ENCODE data around the gene RAD51B. TPM values are rescaled to one million over a fixed set of nuclear protein-coding genes. Genes with fewer than 3 reads are reported as not detected.

The RAD51B gene
- total RNA-seq, 5 donors from 2014 or later (not counting 1 experiment from before 2014, with no cell fraction given): 25.4 to 47.9 (median 30.0) TPM

GRCh38 chr14:68188174-68188573 is 368.6 kb downstream of the RAD51B start:
- Mint-ChIP-seq H3K4me1 (peaks cover 0 to 12% (median 4%) of the 10 kb centered on the region in 3 donors), H3K27me3 (no peaks in the 10 kb centered on the region), H3K4me3 (no peak overlapping the region), H3K36me3 (peaks cover 2% of the 10 kb centered on the region), H3K27ac (no peak overlapping the region), H3K9me3 (no peaks in the 10 kb centered on the region)
- WGBS (ENCODE audit: insufficient coverage): no CpG with 5 or more reads among the region's 1 CpG
- no peak for ATAC-seq (replicated peaks in 1 of 4)
- H3K4me1 ChIP-seq (ENCODE audit: control insufficient read depth in 1 of 2, extremely low read depth in 1 of 2, insufficient read depth in 2 of 2, low read length in 2 of 2): peaks cover 4% of the 10 kb centered on the region in 2 experiments
- ChIA-PET POLR2A (no interaction called here), CTCF (no interaction called here)
- DNase-seq: no peak
- H3K4me3 ChIP-seq (ENCODE audit: control insufficient read depth in 1 of 2, extremely low read depth in 1 of 2, low read length in 1 of 2): no peak overlapping the region
- H3K36me3 ChIP-seq (ENCODE audit: control insufficient read depth in 2 of 2, extremely low read depth in 1 of 2, insufficient read depth in 1 of 2, low read length in 1 of 2): no peaks in the 10 kb centered on the region
- H3K27me3 ChIP-seq (replicated peaks in 1 of 2; ENCODE audit: control insufficient read depth in 2 of 2, extremely low read depth in 1 of 2, insufficient read depth in 2 of 2, low read length in 1 of 2): no peaks in the 10 kb centered on the region
- no peaks in the 10 kb centered on the region for H3K9me3 ChIP-seq
- no peak overlapping the region for H3K27ac ChIP-seq (ENCODE audit: low read length)

GRCh38 chr14:68190032-68190431 is 370.5 kb downstream of the RAD51B start:
- ChIA-PET CTCF (no interaction called here), POLR2A (interaction anchor here in 1 of 2 donors (0.7 kb wide), 1 partner anchor 142 kb away, joined by 4 read pairs; no protein-coding TSS in a partner anchor)
- Mint-ChIP-seq H3K27me3 (no peaks in the 10 kb centered on the region), H3K36me3 (no peaks in the 10 kb centered on the region), H3K4me3 (no peak overlapping the region), H3K9me3 (no peaks in the 10 kb centered on the region), H3K4me1 (peaks cover 0 to 10% (median 4%) of the 10 kb centered on the region in 3 donors), H3K27ac (no peak overlapping the region)
- no peak overlapping the region for H3K27ac ChIP-seq (ENCODE audit: low read length)
- no CpG with 5 or more reads among the region's 1 CpG for WGBS (ENCODE audit: insufficient coverage)
- no peaks in the 10 kb centered on the region for H3K27me3 ChIP-seq (replicated peaks in 1 of 2; ENCODE audit: control insufficient read depth in 2 of 2, extremely low read depth in 1 of 2, insufficient read depth in 2 of 2, low read length in 1 of 2)
- H3K36me3 ChIP-seq (ENCODE audit: control insufficient read depth in 2 of 2, extremely low read depth in 1 of 2, insufficient read depth in 1 of 2, low read length in 1 of 2): no peaks in the 10 kb centered on the region
- H3K4me1 ChIP-seq (ENCODE audit: control insufficient read depth in 1 of 2, extremely low read depth in 1 of 2, insufficient read depth in 2 of 2, low read length in 2 of 2): no peaks in the 10 kb centered on the region
- H3K9me3 ChIP-seq: no peaks in the 10 kb centered on the region
- ATAC-seq (replicated peaks in 1 of 4) (no peak), DNase-seq (no peak)
- H3K4me3 ChIP-seq (ENCODE audit: control insufficient read depth in 1 of 2, extremely low read depth in 1 of 2, low read length in 1 of 2): no peak overlapping the region

- H3K27me3 Mint-ChIP-seq: no peaks in the 10 kb centered on the region
- H3K9me3 Mint-ChIP-seq: no peaks in the 10 kb centered on the region
- CTCF ChIA-PET: no interaction called here
- no peaks in the 10 kb centered on the region for H3K36me3 ChIP-seq (ENCODE audit: control insufficient read depth in 2 of 2, extremely low read depth in 1 of 2, insufficient read depth in 1 of 2, low read length in 1 of 2)
- H3K4me3 Mint-ChIP-seq: no peak overlapping the region
- ATAC-seq (replicated peaks in 1 of 4) (no peak), DNase-seq (no peak)
- no peaks in the 10 kb centered on the region for H3K9me3 ChIP-seq
- no peaks in the 10 kb centered on the region for H3K4me1 ChIP-seq (ENCODE audit: control insufficient read depth in 1 of 2, extremely low read depth in 1 of 2, insufficient read depth in 2 of 2, low read length in 2 of 2)
- no peaks in the 10 kb centered on the region for H3K4me1 Mint-ChIP-seq
- H3K36me3 Mint-ChIP-seq: no peaks in the 10 kb centered on the region
- H3K27ac ChIP-seq (ENCODE audit: low read length): no peak overlapping the region
- no peak overlapping the region for H3K27ac Mint-ChIP-seq
- POLR2A ChIA-PET: no interaction called here
- no peaks in the 10 kb centered on the region for H3K27me3 ChIP-seq (replicated peaks in 1 of 2; ENCODE audit: control insufficient read depth in 2 of 2, extremely low read depth in 1 of 2, insufficient read depth in 2 of 2, low read length in 1 of 2)
- H3K4me3 ChIP-seq (ENCODE audit: control insufficient read depth in 1 of 2, extremely low read depth in 1 of 2, low read length in 1 of 2): no peak overlapping the region
Measured at GRCh38 chr14:68191567-68192321, 372.2 kb downstream of the RAD51B start.

GRCh38 chr14:68192935-68193334 is 373.4 kb downstream of the RAD51B start:
- CTCF ChIA-PET: interaction anchor here in 1 of 2 donors (0.7 kb wide), 1 partner anchor 464 kb away, joined by 4 read pairs; no protein-coding TSS in a partner anchor
- 100% methylated on average over 2 of the region's 2 CpGs for WGBS (ENCODE audit: insufficient coverage)
- Histone ChIP-seq H3K27ac (ENCODE audit: low read length) (no peak overlapping the region), H3K9me3 (no peaks in the 10 kb centered on the region), H3K27me3 (replicated peaks in 1 of 2; ENCODE audit: control insufficient read depth in 2 of 2, extremely low read depth in 1 of 2, insufficient read depth in 2 of 2, low read length in 1 of 2) (no peaks in the 10 kb centered on the region), H3K4me3 (ENCODE audit: control insufficient read depth in 1 of 2, extremely low read depth in 1 of 2, low read length in 1 of 2) (no peak overlapping the region), H3K4me1 (ENCODE audit: control insufficient read depth in 1 of 2, extremely low read depth in 1 of 2, insufficient read depth in 2 of 2, low read length in 2 of 2) (no peaks in the 10 kb centered on the region), H3K36me3 (ENCODE audit: control insufficient read depth in 2 of 2, extremely low read depth in 1 of 2, insufficient read depth in 1 of 2, low read length in 1 of 2) (no peaks in the 10 kb centered on the region)
- no peaks in the 10 kb centered on the region for H3K9me3 Mint-ChIP-seq
- POLR2A ChIA-PET: no interaction called here
- ATAC-seq (replicated peaks in 1 of 4) (no peak), DNase-seq (no peak)
- no peaks in the 10 kb centered on the region for H3K4me1 Mint-ChIP-seq
- H3K36me3 Mint-ChIP-seq: no peaks in the 10 kb centered on the region
- no peak overlapping the region for H3K4me3 Mint-ChIP-seq
- H3K27ac Mint-ChIP-seq: no peak overlapping the region
- H3K27me3 Mint-ChIP-seq: no peaks in the 10 kb centered on the region

GRCh38 chr14:68193970-68194681 is 374.5 kb downstream of the RAD51B start:
- WGBS (ENCODE audit: insufficient coverage): no CpG with 5 or more reads among the region's 3 CpGs
- no peak overlapping the region for H3K27ac Mint-ChIP-seq

GRCh38 chr14:68195126-68195525 is 375.5 kb downstream of the RAD51B start:
- no peak overlapping the region for H3K27ac Mint-ChIP-seq
- no peak overlapping the region for H3K4me3 Mint-ChIP-seq
- no peaks in the 10 kb centered on the region for H3K9me3 Mint-ChIP-seq
- Histone ChIP-seq H3K9me3 (no peaks in the 10 kb centered on the region), H3K27ac (ENCODE audit: low read length) (no peak overlapping the region), H3K27me3 (replicated peaks in 1 of 2; ENCODE audit: control insufficient read depth in 2 of 2, extremely low read depth in 1 of 2, insufficient read depth in 2 of 2, low read length in 1 of 2) (no peaks in the 10 kb centered on the region), H3K4me1 (ENCODE audit: control insufficient read depth in 1 of 2, extremely low read depth in 1 of 2, insufficient read depth in 2 of 2, low read length in 2 of 2) (peaks cover 0 to 7% of the 10 kb centered on the region in 2 experiments), H3K36me3 (ENCODE audit: control insufficient read depth in 2 of 2, extremely low read depth in 1 of 2, insufficient read depth in 1 of 2, low read length in 1 of 2) (no peaks in the 10 kb centered on the region), H3K4me3 (ENCODE audit: control insufficient read depth in 1 of 2, extremely low read depth in 1 of 2, low read length in 1 of 2) (no peak overlapping the region)
- ChIA-PET POLR2A (interaction anchor here in 1 of 2 donors (0.6 kb wide), 1 partner anchor 235 kb away, joined by 4 read pairs; no protein-coding TSS in a partner anchor), CTCF (no interaction called here)
- ATAC-seq (replicated peaks in 1 of 4): no peak
- DNase-seq: no peak
- no peaks in the 10 kb centered on the region for H3K27me3 Mint-ChIP-seq
- 100% methylated on average over 1 of the region's 1 CpG for WGBS (ENCODE audit: insufficient coverage)
- no peaks in the 10 kb centered on the region for H3K36me3 Mint-ChIP-seq
- peaks cover 10 to 13% (median 10%) of the 10 kb centered on the region in 3 donors for H3K4me1 Mint-ChIP-seq

More at GRCh38 chr14:68193970-68194681, 374.5 kb downstream of the RAD51B start:
- H3K36me3 Mint-ChIP-seq: no peaks in the 10 kb centered on the region
- H3K27me3 ChIP-seq (replicated peaks in 1 of 2; ENCODE audit: control insufficient read depth in 2 of 2, extremely low read depth in 1 of 2, insufficient read depth in 2 of 2, low read length in 1 of 2): no peaks in the 10 kb centered on the region
- ChIA-PET POLR2A (no interaction called here), CTCF (no interaction called here)
- H3K36me3 ChIP-seq (ENCODE audit: control insufficient read depth in 2 of 2, extremely low read depth in 1 of 2, insufficient read depth in 1 of 2, low read length in 1 of 2): no peaks in the 10 kb centered on the region
- H3K9me3 ChIP-seq: no peaks in the 10 kb centered on the region
- H3K27me3 Mint-ChIP-seq: no peaks in the 10 kb centered on the region
- H3K4me1 ChIP-seq (ENCODE audit: control insufficient read depth in 1 of 2, extremely low read depth in 1 of 2, insufficient read depth in 2 of 2, low read length in 2 of 2): peaks cover 0 to 3% of the 10 kb centered on the region in 2 experiments
- DNase-seq (no peak), ATAC-seq (replicated peaks in 1 of 4) (no peak)
- H3K4me3 ChIP-seq (ENCODE audit: control insufficient read depth in 1 of 2, extremely low read depth in 1 of 2, low read length in 1 of 2): no peak overlapping the region
- peaks cover 3% of the 10 kb centered on the region in 3 donors for H3K4me1 Mint-ChIP-seq
- H3K27ac ChIP-seq (ENCODE audit: low read length): no peak overlapping the region
- H3K4me3 Mint-ChIP-seq: no peak overlapping the region
- H3K9me3 Mint-ChIP-seq: no peaks in the 10 kb centered on the region
